K562 (cell line): ENCODE results near the gene KAZN. TPM values are rescaled to one million over a fixed set of nuclear protein-coding genes. Genes with fewer than 3 reads are reported as not detected.

ENCODE experiments used
- ATAC-seq: fragments of 200-7000 bp; cut with Tn5 transposase; 3 replicates; pipeline ENCODE4 v1.9.1; 2020; ENCODE audit warnings: moderate library complexity
- BruUV-seq: library from RNA; stranded (reverse); fragments of 400-500 nt; replicated peaks from 2 replicates; lab custom pipeline; 2021; lab: Mats Ljungman, UMichigan
- CTCF ChIA-PET: fragments of 300-600 bp; formaldehyde crosslinking; extraction: SDS; loops from one replicate; lab custom pipeline; 2021; ENCODE audit warnings: low intra/inter-chr PET ratio; lab: Yijun Ruan, JAX
- POLR2A ChIA-PET: fragments of 300-600, 350-650 bp; sonication (Branson Sonifier 250); formaldehyde crosslinking; extraction: SDS; loops from one replicate; lab custom pipeline; 2021; ENCODE audit warnings: antibody characterized with exemption, inconsistent platforms; lab: Yijun Ruan, JAX
- DNase-seq, 4 experiments: peaks; one replicate each; pipeline versions ENCODE4 v3.0.0 to v3.0.0-alpha.2; 2011 to 2018; ENCODE audit warnings: low spot score in 3 of 4, mixed read lengths in 3 of 4; ENCODE audit errors: extremely low read depth in 1 of 4
- FAIRE-seq: peaks from 2 replicates; lab custom pipeline; 2011; peaks lifted over from hg19 to GRCh38; lab: Jason Lieb, UNC
- H2AFZ ChIP-seq: 2 replicates; pipeline ENCODE4 v1.6.0; 2011; ENCODE audit warnings: low read depth, low read length, control low read depth, inconsistent platforms
- H3K27ac ChIP-seq: fragments of 200-600 bp; 3 replicates; pipeline ENCODE4 v1.8.0; 2011; ENCODE audit warnings: low read depth, mild to moderate bottlenecking, control low read depth, inconsistent platforms, low read length, moderate library complexity, mixed read lengths; ENCODE audit errors: extremely low read depth
- H3K27me3 ChIP-seq, 2 experiments: fragments of 300-600 bp in 1 of 2; 2 replicates in 1 of 2; 3 replicates in 1 of 2; pipeline versions ENCODE4 v1.6.0 to v1.8.0; 2011; ENCODE audit warnings: inconsistent platforms in 2 of 2, low read length in 2 of 2, mild to moderate bottlenecking in 1 of 2, mixed read lengths in 1 of 2, moderate library complexity in 1 of 2; ENCODE audit not compliant: control insufficient read depth in 2 of 2, insufficient read depth in 2 of 2
- H3K36me3 ChIP-seq: fragments of 300-600 bp; 3 replicates; pipeline ENCODE4 v1.8.0; 2011; ENCODE audit warnings: mild to moderate bottlenecking, low read length, inconsistent platforms; ENCODE audit not compliant: control insufficient read depth, insufficient read depth
- H3K4me1 ChIP-seq, 2 experiments: fragments of 200-600 bp in 1 of 2; replicated peaks in 1 of 2; 2 replicates in 1 of 2; 3 replicates in 1 of 2; pipeline versions ENCODE4 v1.5.1 to v1.8.0; 2011; ENCODE audit warnings: inconsistent platforms in 2 of 2, low read length in 2 of 2, mild to moderate bottlenecking in 1 of 2, mixed read lengths in 1 of 2, moderate library complexity in 1 of 2; ENCODE audit not compliant: control insufficient read depth in 2 of 2, insufficient read depth in 2 of 2
- H3K4me2 ChIP-seq: 2 replicates; pipeline ENCODE4 v1.6.1; 2011; ENCODE audit warnings: low read length, control low read depth, inconsistent platforms, mixed read lengths; ENCODE audit not compliant: insufficient read depth
- H3K4me3 ChIP-seq: fragments of 200-600 bp; sonication (generic), shearing (Covaris generic); 2 replicates; pipeline ENCODE4 v1.5.1; 2016; ENCODE audit warnings: control low read depth, inconsistent platforms
- H3K79me2 ChIP-seq: fragments of 200-600 bp; 3 replicates; pipeline ENCODE4 v1.8.0; 2011; ENCODE audit warnings: low read length, inconsistent platforms; ENCODE audit not compliant: control insufficient read depth, insufficient read depth
- H3K9ac ChIP-seq, 2 experiments: 2 replicates each; pipeline versions ENCODE4 v1.6.0 to v1.6.1; 2011; ENCODE audit warnings: low read depth in 2 of 2, low read length in 2 of 2, control low read depth in 1 of 2, inconsistent platforms in 1 of 2, mild to moderate bottlenecking in 1 of 2, mixed read lengths in 1 of 2; ENCODE audit not compliant: insufficient read depth in 1 of 2
- H3K9me1 ChIP-seq: one replicate; pipeline ENCODE4 v1.6.0; 2011; ENCODE audit warnings: inconsistent platforms, mild to moderate bottlenecking, low read length, moderate library complexity; ENCODE audit not compliant: control insufficient read depth, insufficient read depth
- H3K9me3 ChIP-seq: replicated peaks from 2 replicates; pipeline ENCODE4 v1.5.1; 2011; ENCODE audit warnings: low read depth, low read length, inconsistent platforms; ENCODE audit not compliant: control insufficient read depth, insufficient read depth
- H4K20me1 ChIP-seq: replicated peaks from 2 replicates; pipeline ENCODE4 v1.6.1; 2011; ENCODE audit warnings: low read length, inconsistent platforms, mixed read lengths; ENCODE audit not compliant: control insufficient read depth, insufficient read depth
- KDM1A ChIP-seq, 2 experiments: fragments of 450-650 bp; IDR thresholded peaks; 2 replicates each; pipeline ENCODE4 v1.6.1; 2016; ENCODE audit warnings: mild to moderate bottlenecking in 2 of 2
- MAFG ChIP-seq: fragments of 450-650 bp; conservative IDR thresholded peaks from 2 replicates; pipeline ENCODE4 v1.6.1; 2016; ENCODE audit warnings: missing genetic modification characterization, missing compliant biosample characterization
- NCOA4 ChIP-seq: fragments of 450-650 bp; IDR thresholded peaks from 2 replicates; pipeline ENCODE4 v1.6.1; 2018; ENCODE audit warnings: mild to moderate bottlenecking; ENCODE audit not compliant: partially characterized antibody
- RBM34 ChIP-seq: fragments of 200-400 bp; formaldehyde crosslinking; IDR thresholded peaks from 2 replicates; pipeline ENCODE4 v1.6.1; 2018; ENCODE audit warnings: low read length, borderline replicate concordance; ENCODE audit not compliant: insufficient read depth
- ZNF431 ChIP-seq: sonication (generic); formaldehyde crosslinking; IDR thresholded peaks from 2 replicates; pipeline ENCODE4 v1.8.0; 2022; ENCODE audit warnings: mild to moderate bottlenecking, missing genetic modification reagents
- ZNF586 ChIP-seq: fragments of 450-650 bp; formaldehyde crosslinking; conservative IDR thresholded peaks from 2 replicates; pipeline ENCODE4 v1.4.0; 2020; ENCODE audit warnings: mild to moderate bottlenecking, moderate library complexity
- WGBS: fragments of 100-300 bp; shearing (Covaris generic); methylation state at CpG from one replicate; pipeline ENCODE4 v1.1.6; 2016; ENCODE audit warnings: low coverage, mixed read lengths; ENCODE audit not compliant: insufficient coverage; ENCODE audit errors: missing lambda C conversion rate; 5-methylcytosine and 5-hydroxymethylcytosine counted together
- in situ Hi-C: fragments of 300-500 bp; cut with MboI; formaldehyde crosslinking; loops from 4 replicates; pipeline ENCODE4 v1.15.0; 2018; ENCODE audit warnings: inconsistent platforms, mixed read lengths
- intact Hi-C: fragments of 100-400 bp; cut with micrococcal nuclease; formaldehyde crosslinking; loops from 2 replicates; pipeline ENCODE4 v1.14.2; 2022
- polyA plus RNA-seq, 8 experiments: library from polyadenylated mRNA; depleted of rRNA in 4 of 8; stranded (reverse) in 5 of 8; unstranded in 3 of 8; fragments of >200 nt; fragmentation: Nextera tagmentation in 2 of 8; fragmentation: Illumina TruSeq in 1 of 8; extraction: Ambion mirVana in 2 of 8; extraction: Trizol in 1 of 8; gene quantifications; 2 replicates each; pipeline versions ENCODE4 v1.2.1 to v1.2.3, GENCODE V29; 2011 to 2014; ENCODE audit warnings: inconsistent platforms in 1 of 8, missing spikeins in 1 of 8
- total RNA-seq, 7 experiments: library from RNA; depleted of rRNA in 6 of 7; stranded (reverse); fragments of >200 nt in 6 of 7; fragmentation: Illumina TruSeq in 2 of 7; extraction: Trizol in 2 of 7; gene quantifications; 2 replicates each; pipeline versions ENCODE4 v1.2.1 to v1.2.3, GENCODE V29; 2011 to 2021; ENCODE audit warnings: low replicate concordance in 1 of 7
- TF ChIP-seq, protein P1 (sequence below), 2 experiments: fragments of 450-650 bp; IDR thresholded peaks; 2 replicates each; pipeline ENCODE4 v1.6.1; 2016; ENCODE audit warnings: mild to moderate bottlenecking in 2 of 2, borderline replicate concordance in 1 of 2, low read depth in 1 of 2, moderate library complexity in 1 of 2
- TF ChIP-seq, protein P2 (sequence below): IDR thresholded peaks from 2 replicates; pipeline ENCODE4 v1.6.1; 2011; ENCODE audit warnings: borderline replicate concordance, low read depth, mild to moderate bottlenecking, moderate library complexity, low read length; ENCODE audit not compliant: insufficient read depth, poor library complexity, severe bottlenecking
- TF ChIP-seq, protein P3 (sequence below): fragments of 250-450 bp; sonication (Bioruptor Pico); IDR thresholded peaks from 2 replicates; pipeline ENCODE4 v1.4.0; 2020; ENCODE audit warnings: mild to moderate bottlenecking

KAZN gene
- total and polyA plus RNA-seq, 9 of the 15 experiments (the other 6 are each of a cell fraction or from before 2014, with no cell fraction given): 2.1 to 21.6 (median 5.4) TPM

DNA sequence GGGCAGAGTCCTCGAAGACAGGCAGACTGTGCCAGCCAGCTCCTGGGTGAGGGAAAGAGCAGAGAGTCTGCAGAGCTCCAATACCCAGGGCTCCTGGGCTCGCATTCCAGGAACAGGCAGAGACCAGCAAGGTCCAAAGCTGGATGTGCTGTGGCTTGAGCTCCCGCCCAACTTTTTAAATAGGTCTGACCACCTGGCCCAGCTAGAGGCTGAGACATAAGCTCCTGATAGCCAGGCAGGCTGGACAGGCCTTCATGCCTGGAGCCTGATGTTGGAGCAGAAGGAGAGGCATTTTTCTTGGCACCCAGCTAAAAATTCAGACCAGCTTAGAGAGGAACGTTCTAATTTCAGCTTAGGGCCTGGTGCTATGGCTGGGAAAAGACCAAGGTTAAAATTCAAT lies 376.6 kb downstream of the KAZN start:
- no peak for DNase-seq
- peak overlapping the region in 1 of 2 experiments; percentile 71; a peak in 2 of 4 replicates for H3K9ac ChIP-seq
- TF ChIP-seq ZNF431 (CRISPR knock-in tag) (no peak), RBM34 (no peak), KDM1A (IDR thresholded peaks at IDR 0.05) (no peak), MAFG (tag) (no peak), NCOA4 (no peak), ZNF586 (CRISPR knock-in tag) (no peak)
- TF ChIP-seq, protein P1, sequence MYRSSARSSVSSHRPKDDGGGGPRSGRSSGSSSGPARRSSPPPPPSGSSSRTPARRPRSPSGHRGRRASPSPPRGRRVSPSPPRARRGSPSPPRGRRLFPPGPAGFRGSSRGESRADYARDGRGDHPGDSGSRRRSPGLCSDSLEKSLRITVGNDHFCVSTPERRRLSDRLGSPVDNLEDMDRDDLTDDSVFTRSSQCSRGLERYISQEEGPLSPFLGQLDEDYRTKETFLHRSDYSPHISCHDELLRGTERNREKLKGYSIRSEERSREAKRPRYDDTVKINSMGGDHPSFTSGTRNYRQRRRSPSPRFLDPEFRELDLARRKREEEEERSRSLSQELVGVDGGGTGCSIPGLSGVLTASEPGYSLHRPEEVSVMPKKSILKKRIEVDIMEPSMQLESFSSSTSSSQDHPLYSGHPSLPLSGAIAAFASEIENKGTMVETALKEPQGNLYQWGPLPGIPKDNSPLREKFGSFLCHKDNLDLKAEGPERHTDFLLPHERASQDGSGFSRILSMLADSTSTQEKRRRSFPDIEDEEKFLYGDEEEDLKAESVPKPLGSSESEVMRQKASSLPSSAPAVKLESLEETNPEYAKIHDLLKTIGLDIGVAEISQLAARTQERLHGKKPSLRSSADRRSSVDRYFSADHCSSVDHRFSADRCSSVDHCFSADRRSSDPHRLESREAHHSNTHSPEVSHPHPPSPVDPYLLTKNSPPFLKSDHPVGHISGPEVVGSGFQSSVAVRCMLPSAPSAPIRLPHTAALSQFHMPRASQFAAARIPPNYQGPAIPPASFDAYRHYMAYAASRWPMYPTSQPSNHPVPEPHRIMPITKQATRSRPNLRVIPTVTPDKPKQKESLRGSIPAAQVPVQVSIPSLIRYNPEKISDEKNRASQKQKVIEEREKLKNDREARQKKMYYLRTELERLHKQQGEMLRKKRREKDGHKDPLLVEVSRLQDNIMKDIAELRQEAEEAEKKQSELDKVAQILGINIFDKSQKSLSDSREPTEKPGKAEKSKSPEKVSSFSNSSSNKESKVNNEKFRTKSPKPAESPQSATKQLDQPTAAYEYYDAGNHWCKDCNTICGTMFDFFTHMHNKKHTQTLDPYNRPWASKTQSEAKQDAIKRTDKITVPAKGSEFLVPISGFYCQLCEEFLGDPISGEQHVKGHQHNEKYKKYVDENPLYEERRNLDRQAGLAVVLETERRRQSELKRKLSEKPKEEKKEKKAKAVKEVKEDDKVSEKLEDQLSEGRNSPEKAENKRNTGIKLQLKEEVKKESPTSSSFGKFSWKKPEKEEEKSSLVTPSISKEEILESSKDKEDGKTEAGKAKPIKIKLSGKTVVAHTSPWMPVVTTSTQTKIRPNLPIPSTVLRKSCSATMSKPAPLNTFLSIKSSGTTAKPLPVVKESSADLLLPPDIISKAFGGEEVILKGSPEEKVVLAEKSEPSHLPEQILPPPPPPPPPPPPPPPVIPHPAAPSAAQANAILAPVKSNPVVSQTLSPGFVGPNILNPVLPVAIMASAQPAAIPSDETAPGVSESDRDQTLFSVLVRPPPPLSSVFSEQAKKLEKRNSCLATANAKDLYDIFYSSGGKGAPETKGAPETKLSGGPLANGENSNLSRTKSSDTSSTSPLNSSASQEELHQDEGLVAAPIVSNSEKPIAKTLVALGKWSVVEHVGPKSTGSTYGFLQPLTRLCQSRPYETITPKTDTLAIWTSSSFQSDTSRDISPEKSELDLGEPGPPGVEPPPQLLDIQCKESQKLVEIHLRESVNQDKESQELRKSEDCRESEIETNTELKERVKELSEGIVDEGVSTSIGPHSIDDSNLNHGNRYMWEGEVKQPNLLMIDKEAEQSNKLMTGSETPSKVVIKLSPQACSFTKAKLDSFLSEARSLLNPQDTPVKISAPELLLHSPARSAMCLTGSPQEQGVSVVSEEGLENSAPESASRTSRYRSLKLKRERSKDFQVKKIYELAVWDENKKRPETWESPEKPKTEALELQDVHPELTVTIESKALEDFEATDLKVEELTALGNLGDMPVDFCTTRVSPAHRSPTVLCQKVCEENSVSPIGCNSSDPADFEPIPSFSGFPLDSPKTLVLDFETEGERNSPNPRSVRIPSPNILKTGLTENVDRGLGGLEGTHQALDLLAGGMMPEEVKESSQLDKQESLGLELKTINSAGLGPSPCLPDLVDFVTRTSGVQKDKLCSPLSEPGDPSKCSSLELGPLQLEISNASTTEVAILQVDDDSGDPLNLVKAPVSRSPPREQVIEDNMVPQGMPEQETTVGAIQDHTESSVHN (IDR thresholded peaks at IDR 0.05; ENCODE audit: borderline replicate concordance in 1 of 2, low read depth in 1 of 2): no peak
- TF ChIP-seq, protein P2, sequence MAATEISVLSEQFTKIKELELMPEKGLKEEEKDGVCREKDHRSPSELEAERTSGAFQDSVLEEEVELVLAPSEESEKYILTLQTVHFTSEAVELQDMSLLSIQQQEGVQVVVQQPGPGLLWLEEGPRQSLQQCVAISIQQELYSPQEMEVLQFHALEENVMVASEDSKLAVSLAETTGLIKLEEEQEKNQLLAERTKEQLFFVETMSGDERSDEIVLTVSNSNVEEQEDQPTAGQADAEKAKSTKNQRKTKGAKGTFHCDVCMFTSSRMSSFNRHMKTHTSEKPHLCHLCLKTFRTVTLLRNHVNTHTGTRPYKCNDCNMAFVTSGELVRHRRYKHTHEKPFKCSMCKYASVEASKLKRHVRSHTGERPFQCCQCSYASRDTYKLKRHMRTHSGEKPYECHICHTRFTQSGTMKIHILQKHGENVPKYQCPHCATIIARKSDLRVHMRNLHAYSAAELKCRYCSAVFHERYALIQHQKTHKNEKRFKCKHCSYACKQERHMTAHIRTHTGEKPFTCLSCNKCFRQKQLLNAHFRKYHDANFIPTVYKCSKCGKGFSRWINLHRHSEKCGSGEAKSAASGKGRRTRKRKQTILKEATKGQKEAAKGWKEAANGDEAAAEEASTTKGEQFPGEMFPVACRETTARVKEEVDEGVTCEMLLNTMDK: no peak
- TF ChIP-seq, protein P3, sequence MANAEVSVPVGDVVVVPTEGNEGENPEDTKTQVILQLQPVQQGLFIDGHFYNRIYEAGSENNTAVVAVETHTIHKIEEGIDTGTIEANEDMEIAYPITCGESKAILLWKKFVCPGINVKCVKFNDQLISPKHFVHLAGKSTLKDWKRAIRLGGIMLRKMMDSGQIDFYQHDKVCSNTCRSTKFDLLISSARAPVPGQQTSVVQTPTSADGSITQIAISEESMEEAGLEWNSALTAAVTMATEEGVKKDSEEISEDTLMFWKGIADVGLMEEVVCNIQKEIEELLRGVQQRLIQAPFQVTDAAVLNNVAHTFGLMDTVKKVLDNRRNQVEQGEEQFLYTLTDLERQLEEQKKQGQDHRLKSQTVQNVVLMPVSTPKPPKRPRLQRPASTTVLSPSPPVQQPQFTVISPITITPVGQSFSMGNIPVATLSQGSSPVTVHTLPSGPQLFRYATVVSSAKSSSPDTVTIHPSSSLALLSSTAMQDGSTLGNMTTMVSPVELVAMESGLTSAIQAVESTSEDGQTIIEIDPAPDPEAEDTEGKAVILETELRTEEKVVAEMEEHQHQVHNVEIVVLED (CRISPR knock-in tag): no peak

More for the DNA sequence above, 376.6 kb downstream of the KAZN start:
- in situ Hi-C loops: no loop called here
- intact Hi-C loops: no loop called here
- Histone ChIP-seq H3K9me1 (peaks cover 4% of the 10 kb centered on the region), H2AFZ (no peak overlapping the region), H3K27me3 (no peaks in the 10 kb centered on the region), H3K9me3 (no peaks in the 10 kb centered on the region), H4K20me1 (peaks cover 3% of the 10 kb centered on the region; the same call in 1 of the 2 replicates), H3K36me3 (no peaks in the 10 kb centered on the region; the same call in 2 of the 3 replicates), H3K27ac (no peak overlapping the region), H3K4me3 (no peak overlapping the region), H3K4me2 (no peak overlapping the region), H3K4me1 (peaks cover 4 to 8% of the 10 kb centered on the region in 2 experiments; a peak in 2 of 5 replicates), H3K79me2 (0 out of 3 replicates have a peak, but pooled peaks cover 3% of the 10 kb centered on the region)
- BruUV-seq: no TSS peak
- FAIRE-seq (no peak), ATAC-seq (no peak)
- ChIA-PET CTCF (no interaction called here), POLR2A (interaction anchor here (0.8 kb wide), 1 partner anchor 13 kb away, joined by 4 read pairs; no protein-coding TSS in a partner anchor)
- WGBS: 68% methylated on average over 4 of the region's 4 CpGs
